Gastrocnemius medialis (tissue), 4 donors: Measurements from ENCODE around the gene INSIG1.

ENCODE experiments used
- POLR2A ChIP-seq, 2 donors: fragments of 450-650 bp; IDR thresholded peaks; one replicate each; pipeline ENCODE4 v1.6.1; 2017; ENCODE audit warnings: antibody characterized with exemption in 2 of 2, mild to moderate bottlenecking in 2 of 2, moderate library complexity in 2 of 2
- TF ChIP-seq, protein P1 (sequence below), 5 experiments: fragments of 450-650 bp in 3 of 5; fragments of 200-600 bp in 2 of 5; sonication (generic) in 2 of 5; IDR thresholded peaks in 4 of 5; conservative IDR thresholded peaks in 1 of 5; 1 replicate in 4 of 5; 2 replicates in 1 of 5; pipeline ENCODE4 v1.5.1; 2016 to 2019; ENCODE audit warnings: antibody characterized with exemption in 5 of 5, mild to moderate bottlenecking in 3 of 5, moderate library complexity in 3 of 5

DNA sequence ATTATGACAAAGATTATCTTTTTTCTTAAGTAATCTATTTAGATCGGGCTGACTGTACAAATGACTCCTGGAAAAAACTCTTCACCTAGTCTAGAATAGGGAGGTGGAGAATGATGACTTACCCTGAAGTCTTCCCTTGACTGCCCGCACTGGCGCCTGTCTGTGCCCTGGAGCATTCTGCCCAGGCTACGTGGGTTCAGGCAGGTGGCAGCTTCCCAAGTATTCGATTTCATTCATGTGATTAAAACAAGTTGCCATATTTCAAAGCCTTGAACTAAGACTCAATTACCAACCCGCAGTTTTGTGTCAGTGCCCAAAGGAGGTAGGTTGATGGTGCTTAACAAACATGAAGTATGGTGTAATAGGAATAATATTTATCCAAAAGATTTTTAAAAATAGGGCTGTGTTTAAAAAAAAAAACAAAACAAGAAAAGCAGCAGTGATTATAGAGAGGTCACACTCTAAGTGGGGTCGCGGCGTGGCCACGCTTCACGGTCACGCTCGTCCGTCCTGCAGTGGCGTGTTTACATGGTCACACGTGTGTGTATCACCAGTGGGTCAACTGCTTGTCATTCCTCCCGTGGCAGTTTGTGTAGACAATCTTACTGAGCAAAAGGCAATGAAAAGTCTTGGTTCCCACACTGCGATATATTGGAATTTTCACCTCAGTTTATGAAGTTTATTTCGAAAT is 10.8 kb downstream of the INSIG1 start:
- TF ChIP-seq, protein P1, sequence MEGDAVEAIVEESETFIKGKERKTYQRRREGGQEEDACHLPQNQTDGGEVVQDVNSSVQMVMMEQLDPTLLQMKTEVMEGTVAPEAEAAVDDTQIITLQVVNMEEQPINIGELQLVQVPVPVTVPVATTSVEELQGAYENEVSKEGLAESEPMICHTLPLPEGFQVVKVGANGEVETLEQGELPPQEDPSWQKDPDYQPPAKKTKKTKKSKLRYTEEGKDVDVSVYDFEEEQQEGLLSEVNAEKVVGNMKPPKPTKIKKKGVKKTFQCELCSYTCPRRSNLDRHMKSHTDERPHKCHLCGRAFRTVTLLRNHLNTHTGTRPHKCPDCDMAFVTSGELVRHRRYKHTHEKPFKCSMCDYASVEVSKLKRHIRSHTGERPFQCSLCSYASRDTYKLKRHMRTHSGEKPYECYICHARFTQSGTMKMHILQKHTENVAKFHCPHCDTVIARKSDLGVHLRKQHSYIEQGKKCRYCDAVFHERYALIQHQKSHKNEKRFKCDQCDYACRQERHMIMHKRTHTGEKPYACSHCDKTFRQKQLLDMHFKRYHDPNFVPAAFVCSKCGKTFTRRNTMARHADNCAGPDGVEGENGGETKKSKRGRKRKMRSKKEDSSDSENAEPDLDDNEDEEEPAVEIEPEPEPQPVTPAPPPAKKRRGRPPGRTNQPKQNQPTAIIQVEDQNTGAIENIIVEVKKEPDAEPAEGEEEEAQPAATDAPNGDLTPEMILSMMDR (IDR thresholded peaks at IDR 0.05 in 4 of 5, conservative IDR thresholded peaks at IDR 0.05 in 1 of 5): no peak
- TF ChIP-seq POLR2A (IDR thresholded peaks at IDR 0.05): no peak
